ENCODE results near the gene LRRC75A.
A peak's percentile ranks its signal among the peaks of the same experiment; 100 is the strongest.

GRCh38 chr17:16428098-16428882 is 63.7 kb downstream of the LRRC75A start:
- TF ChIP-seq ZNF407 (CRISPR knock-in tag; IDR thresholded peaks at IDR 0.05; ENCODE audit: not compliant biosample characterization) (no peak), RAD51 (IDR thresholded peaks at IDR 0.05; ENCODE audit: borderline replicate concordance) (no peak), ZBTB2 (CRISPR knock-in tag; IDR thresholded peaks at IDR 0.05; ENCODE audit: low read depth) (no peak), ZNF484 (CRISPR knock-in tag; IDR thresholded peaks at IDR 0.05; ENCODE audit: borderline replicate concordance, low read depth) (no peak), DRAP1 (CRISPR knock-in tag; IDR thresholded peaks at IDR 0.05) (no peak), ZBTB33 (CRISPR knock-in tag; IDR thresholded peaks at IDR 0.05) (peak; percentile 78), ZBTB43 (CRISPR knock-in tag; conservative IDR thresholded peaks at IDR 0.05) (peak; percentile 69; the same call in 1 of the 2 replicates), SP2 (CRISPR knock-in tag; IDR thresholded peaks at IDR 0.05) (no peak), ZKSCAN8 (CRISPR knock-in tag; IDR thresholded peaks at IDR 0.05; ENCODE audit: borderline replicate concordance) (no peak), ZBTB42 (CRISPR knock-in tag; IDR thresholded peaks at IDR 0.05) (no peak), SOX6 (IDR thresholded peaks at IDR 0.05) (no peak), SOX6 (CRISPR knock-in tag; IDR thresholded peaks at IDR 0.05) (no peak)
